NCI-H1105 treated with DMSO at 0.1 percent for 48 hours (cell line): ENCODE results near the gene HGD.

Experiments used
- DNase-seq: peaks from one replicate; lab custom pipeline; 2025; lab: John Stamatoyannopoulos, UW

The HGD gene

GRCh38 chr3:120682095-120682681 is at the start of gene HGD:
Gene HGD (minus strand): TSS chr3:120682239. CDS start chr3:120682111, 128 bp downstream.
- no peak for DNase-seq

- DNase-seq, result no peak
Observed at GRCh38 chr3:120730576-120731542, 48.8 kb upstream of the HGD start.

- no peak for DNase-seq
Observed at GRCh38 chr3:120726791-120727190, 44.8 kb upstream of the HGD start.

- DNase-seq, result peak; percentile 22
Observed at GRCh38 chr3:120719167-120719834, 37.3 kb upstream of the HGD start.

- DNase-seq, result no peak
Observed at GRCh38 chr3:120713262-120713661, 31.2 kb upstream of the HGD start.

- DNase-seq, result no peak
Observed at GRCh38 chr3:120710369-120710768, 28.3 kb upstream of the HGD start.

- no peak for DNase-seq
Observed at GRCh38 chr3:120708408-120708807, 26.4 kb upstream of the HGD start.

GRCh38 chr3:120706950-120707349 is 24.9 kb upstream of the HGD start:
- DNase-seq, result no peak

GRCh38 chr3:120705884-120706582 is 24.0 kb upstream of the HGD start:
- DNase-seq, result no peak

- DNase-seq, result no peak
Observed at GRCh38 chr3:120699333-120699732, 17.3 kb upstream of the HGD start.

GRCh38 chr3:120693439-120694171 is 11.6 kb upstream of the HGD start:
- peak; percentile 60 for DNase-seq

GRCh38 chr3:120689395-120689794 is 7.4 kb upstream of the HGD start:
- peak; percentile 95 for DNase-seq

- no peak for DNase-seq
Observed at GRCh38 chr3:120688121-120688520, 6.1 kb upstream of the HGD start.

GRCh38 chr3:120685411-120685810 is 3.4 kb upstream of the HGD start:
- no peak for DNase-seq

- DNase-seq, result no peak
Observed at GRCh38 chr3:120684896-120685295, 2.9 kb upstream of the HGD start.

GRCh38 chr3:120683671-120684301 is 1.7 kb upstream of the HGD start:
- DNase-seq, result no peak

- no peak for DNase-seq
Observed at GRCh38 chr3:120683213-120683612, 1.2 kb upstream of the HGD start.

- DNase-seq, result no peak
Observed at GRCh38 chr3:120681506-120682038, 467 bp downstream of the HGD start.

- DNase-seq, result no peak
Observed at GRCh38 chr3:120681018-120681417, 1.0 kb downstream of the HGD start.

GRCh38 chr3:120680193-120680894 is 1.7 kb downstream of the HGD start:
- no peak for DNase-seq
